Muscle of arm (tissue), 12 donors: ENCODE measurements around the gene IL20RA. TPM values are rescaled to one million over a fixed set of nuclear protein-coding genes. Genes with fewer than 3 reads are reported as not detected.
A peak's percentile ranks its signal among the peaks of the same experiment; 100 is the strongest.

Experiments used
- DNase-seq: peaks from one replicate; pipeline ENCODE4 v3.0.0-alpha.2; 2013
- polyA plus RNA-seq, 12 donors: library from polyadenylated mRNA; unstranded; fragments of 120-200 nt; gene quantifications; one replicate each; pipeline ENCODE4 v1.2.1, GENCODE V29; 2013; ENCODE audit not compliant: insufficient read length in 12 of 12

IL20RA gene
- polyA plus RNA-seq, 12 donors, result 8.1 to 35.8 (median 31.0) TPM; not detected in 1

- no peak for DNase-seq
These were observed 11.5 kb upstream of the IL20RA start for GRCh38 chr6:137056121-137056880.

- no peak for DNase-seq
These were observed 7.2 kb upstream of the IL20RA start for GRCh38 chr6:137051790-137052472.

GRCh38 chr6:137049095-137049494 is 4.3 kb upstream of the IL20RA start:
- DNase-seq, result no peak

- no peak for DNase-seq
These were observed 2.2 kb upstream of the IL20RA start for GRCh38 chr6:137046871-137047412.

- no peak for DNase-seq
These were observed 541 bp upstream of the IL20RA start for GRCh38 chr6:137045222-137045789.

- DNase-seq, result peak; percentile 43
These were observed 927 bp downstream of the IL20RA start for GRCh38 chr6:137043710-137044365.

- DNase-seq, result no peak
These were observed 4.4 kb downstream of the IL20RA start for GRCh38 chr6:137040393-137040792.

- DNase-seq, result no peak
These were observed 5.8 kb downstream of the IL20RA start for GRCh38 chr6:137039010-137039409.

GRCh38 chr6:137036566-137037300 is 8.0 kb downstream of the IL20RA start:
- DNase-seq, result no peak

- no peak for DNase-seq
These were observed 10.9 kb downstream of the IL20RA start for GRCh38 chr6:137033828-137034227.

GRCh38 chr6:137031122-137031521 is 13.6 kb downstream of the IL20RA start:
- DNase-seq, result no peak

- no peak for DNase-seq
These were observed 15.9 kb downstream of the IL20RA start for GRCh38 chr6:137028912-137029311.

- DNase-seq, result no peak
These were observed 18.7 kb downstream of the IL20RA start for GRCh38 chr6:137025786-137026730.

GRCh38 chr6:137024237-137024990 is 20.4 kb downstream of the IL20RA start:
- no peak for DNase-seq

- DNase-seq, result no peak
These were observed 24.0 kb downstream of the IL20RA start for GRCh38 chr6:137020776-137021175.

GRCh38 chr6:137019476-137020272 is 25.1 kb downstream of the IL20RA start:
- DNase-seq, result no peak

- DNase-seq, result no peak
These were observed 27.7 kb downstream of the IL20RA start for GRCh38 chr6:137017081-137017480.

- DNase-seq, result no peak
These were observed 28.4 kb downstream of the IL20RA start for GRCh38 chr6:137016356-137016755.

- DNase-seq, result no peak
These were observed 28.8 kb downstream of the IL20RA start for GRCh38 chr6:137015943-137016342.
